Retinal pigment epithelial cell (primary cell): Measurements from ENCODE around the gene EIF3K.

Experiments used
- DNase-seq: peaks from one replicate; pipeline ENCODE4 v3.0.0-alpha.2; 2010; ENCODE audit warnings: low read depth
- H3K4me3 ChIP-seq: 2 replicates; pipeline ENCODE4 v1.5.1; 2011; ENCODE audit warnings: mild to moderate bottlenecking, low read length, control low read depth, moderate library complexity
- CTCF ChIP-seq: conservative IDR thresholded peaks from 2 replicates; pipeline ENCODE4 v1.5.1; 2011; ENCODE audit warnings: low read depth, low read length, control low read depth, inconsistent platforms

Gene EIF3K

GRCh38 chr19:38644719-38645118 is 25.7 kb downstream of the EIF3K start:
- TF ChIP-seq CTCF: no peak
- H3K4me3 ChIP-seq: no peak overlapping the region
- DNase-seq: no peak

DNA sequence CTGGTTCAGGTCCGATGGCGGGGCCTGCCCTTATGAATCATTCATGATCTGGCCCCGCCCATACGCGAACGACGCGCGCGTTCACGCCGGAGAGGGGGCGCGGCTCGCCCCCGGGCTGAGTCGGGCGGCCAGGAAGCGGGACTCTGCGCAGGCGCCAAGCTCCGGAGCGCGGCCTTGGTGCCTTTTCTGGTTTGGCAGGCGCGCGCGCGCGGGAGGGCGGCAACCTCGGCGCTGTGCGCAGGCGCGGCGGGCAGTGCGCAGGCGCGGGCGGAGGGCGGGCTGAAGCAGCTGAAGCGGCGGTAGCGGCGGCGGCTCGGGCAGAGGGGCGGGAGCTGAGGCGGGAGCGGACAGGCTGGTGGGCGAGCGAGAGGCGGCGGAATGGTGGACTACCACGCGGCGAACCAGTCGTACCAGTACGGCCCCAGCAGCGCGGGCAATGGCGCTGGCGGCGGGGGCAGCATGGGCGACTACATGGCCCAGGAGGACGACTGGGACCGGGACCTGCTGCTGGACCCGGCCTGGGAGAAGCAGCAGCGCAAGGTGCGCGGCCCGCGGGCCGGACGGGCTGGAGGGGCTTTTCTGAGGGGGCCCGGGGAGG is 28.5 kb downstream of the EIF3K start, which contains the start of gene ACTN4:
ACTN4 (plus strand) TSS at position 282 of the 598 bp plus-strand sequence; CDS start at position 379, 97 bp downstream.
- no peak for TF ChIP-seq CTCF
- peak; percentile 83 for DNase-seq
- peak within 1 kb of the TSS; percentile 100 for H3K4me3 ChIP-seq

DNA sequence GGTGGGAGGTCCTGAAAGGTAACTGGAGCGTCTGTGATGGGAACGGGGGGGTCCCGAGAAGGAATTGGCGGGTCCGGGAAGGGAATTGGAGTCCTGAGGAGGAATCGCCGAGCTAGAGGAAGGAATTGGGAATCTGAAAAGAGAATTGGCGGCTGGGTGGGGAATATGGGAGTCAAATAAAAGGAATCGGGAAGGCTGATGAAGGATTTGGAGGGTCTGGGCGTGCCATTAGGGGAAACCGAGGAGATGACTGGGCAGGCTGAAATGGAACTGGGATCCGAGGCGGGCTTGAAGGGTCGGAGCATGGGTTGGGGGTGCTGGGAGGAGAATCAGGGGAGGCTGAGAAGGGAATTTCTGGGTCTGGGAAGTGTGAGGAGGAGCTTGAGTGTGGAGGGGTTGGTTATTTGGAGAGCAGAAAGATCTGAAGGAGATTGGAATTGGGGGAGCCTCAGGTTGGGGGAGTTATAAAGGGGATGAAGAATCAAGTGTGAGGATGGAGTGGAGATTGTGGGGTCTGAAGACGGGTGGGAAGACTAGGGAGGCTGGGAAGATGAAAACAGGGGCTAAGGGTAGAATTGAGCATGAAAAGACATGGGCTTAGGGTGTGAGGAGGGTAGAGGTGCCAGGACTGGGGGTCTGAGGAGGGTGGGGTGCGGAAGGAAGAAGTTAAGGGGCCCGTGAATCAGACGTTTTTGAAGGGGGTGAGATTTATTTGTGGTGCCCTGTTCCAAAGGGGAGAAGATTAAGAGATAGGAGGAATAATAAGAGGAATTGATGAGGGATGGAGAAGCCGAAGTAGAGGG is 29.2 kb downstream of the EIF3K start:
- no peak for TF ChIP-seq CTCF
- DNase-seq: no peak
- peak overlapping the region; percentile 100 for H3K4me3 ChIP-seq

- peak overlapping the region; percentile 100 for H3K4me3 ChIP-seq
- no peak for DNase-seq
- TF ChIP-seq CTCF: no peak
Measured at GRCh38 chr19:38648769-38649304, 29.8 kb downstream of the EIF3K start.

GRCh38 chr19:38649305-38650171 is 30.6 kb downstream of the EIF3K start:
- DNase-seq: no peak
- H3K4me3 ChIP-seq: peak overlapping the region; percentile 100
- TF ChIP-seq CTCF: no peak

DNA sequence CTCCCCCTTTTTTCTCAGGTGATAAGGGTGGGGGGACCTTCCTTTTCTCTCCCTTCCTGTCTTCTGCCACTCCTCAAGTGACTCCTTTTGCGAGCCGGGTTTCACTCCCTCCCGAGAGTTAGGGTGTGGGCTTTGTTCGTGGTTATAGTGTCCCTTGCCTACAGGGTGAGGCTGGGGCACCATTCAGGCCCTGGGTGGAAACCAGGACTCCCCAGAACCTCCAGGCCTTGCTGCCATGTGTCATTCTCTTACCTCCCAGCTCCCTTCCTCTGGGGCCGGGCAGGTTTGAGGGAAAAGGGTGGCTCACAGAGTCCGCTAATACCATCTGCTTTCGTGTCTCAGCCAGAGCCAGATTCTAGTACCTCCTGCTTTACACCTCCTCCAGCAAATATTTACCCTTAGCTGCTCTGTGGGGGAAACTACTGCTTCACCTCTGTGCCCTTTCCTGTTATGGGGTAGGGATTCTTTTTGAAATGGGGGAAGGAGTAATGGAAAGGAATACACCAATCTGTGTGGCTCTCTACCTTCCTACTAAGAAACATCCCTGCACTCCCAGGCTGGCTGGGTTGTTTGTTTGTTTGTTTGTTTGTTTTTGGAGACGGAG is 31.3 kb downstream of the EIF3K start:
- no peak for TF ChIP-seq CTCF
- DNase-seq: no peak
- peak overlapping the region; percentile 100 for H3K4me3 ChIP-seq
